K562 (cell line): ENCODE results near the gene SORCS1. TPM values are rescaled to one million over a fixed set of nuclear protein-coding genes. Genes with fewer than 3 reads are reported as not detected.

Experiments used
- ARID1B ChIP-seq: fragments of 450-650 bp; IDR thresholded peaks from 2 replicates; pipeline ENCODE4 v1.6.1; 2016; ENCODE audit warnings: antibody characterized with exemption, mild to moderate bottlenecking, inconsistent platforms
- BCOR ChIP-seq: fragments of 450-650 bp; IDR thresholded peaks from 2 replicates; pipeline ENCODE4 v1.6.1; 2016
- ESRRA ChIP-seq: fragments of 450-650 bp; IDR thresholded peaks from 2 replicates; pipeline ENCODE4 v1.6.1; 2014; ENCODE audit warnings: low read depth, mild to moderate bottlenecking, moderate library complexity, borderline replicate concordance
- FOXK2 ChIP-seq, 2 experiments: fragments of 450-650 bp; IDR thresholded peaks in 1 of 2; conservative IDR thresholded peaks in 1 of 2; 2 replicates each; pipeline ENCODE4 v1.6.1; 2016; ENCODE audit warnings: low read depth in 2 of 2, mild to moderate bottlenecking in 1 of 2
- GABPB1 ChIP-seq: sonication (generic); formaldehyde crosslinking; IDR thresholded peaks from 2 replicates; pipeline ENCODE4 v1.8.0; 2022; ENCODE audit warnings: mild to moderate bottlenecking, missing genetic modification reagents
- GTF2F1 ChIP-seq: IDR thresholded peaks from 2 replicates; pipeline ENCODE4 v1.6.1; 2011; ENCODE audit warnings: low read depth, low read length, improper control_type of control experiment
- HEY1 ChIP-seq: fragments of 250-450 bp; sonication (Bioruptor Pico); IDR thresholded peaks from 2 replicates; pipeline ENCODE4 v1.5.0; 2020; ENCODE audit warnings: mild to moderate bottlenecking, moderate library complexity, borderline replicate concordance
- HNRNPUL1 ChIP-seq: fragments of 200-400 bp; formaldehyde crosslinking; IDR thresholded peaks from 2 replicates; pipeline ENCODE4 v1.6.1; 2017; ENCODE audit warnings: low read length
- HSF4 ChIP-seq: fragments of 250-450 bp; sonication (Bioruptor Pico); IDR thresholded peaks from 2 replicates; pipeline ENCODE4 v2.1.2; 2022; ENCODE audit warnings: mild to moderate bottlenecking, moderate library complexity, borderline replicate concordance
- KDM4B ChIP-seq, 2 experiments: fragments of 450-650 bp in 1 of 2; sonication (generic) in 1 of 2; IDR thresholded peaks; 2 replicates each; pipeline ENCODE4 v1.6.1; 2016 to 2017; ENCODE audit warnings: borderline replicate concordance in 2 of 2, antibody characterized with exemption in 1 of 2, low read depth in 1 of 2, mild to moderate bottlenecking in 1 of 2
- KLF1 ChIP-seq: fragments of 450-650 bp; IDR thresholded peaks from 2 replicates; pipeline ENCODE4 v1.6.1; 2016; ENCODE audit warnings: missing genetic modification characterization, missing compliant biosample characterization
- LARP7 ChIP-seq: fragments of 450-650 bp; IDR thresholded peaks from 2 replicates; pipeline ENCODE4 v1.6.1; 2016
- MAFK ChIP-seq: IDR thresholded peaks from 2 replicates; pipeline ENCODE4 v1.6.1; 2011; ENCODE audit warnings: low read length, improper control_type of control experiment
- MCM3 ChIP-seq: fragments of 450-650 bp; IDR thresholded peaks from 2 replicates; pipeline ENCODE4 v1.6.1; 2016
- MEIS2 ChIP-seq: fragments of 450-650 bp; IDR thresholded peaks from 2 replicates; pipeline ENCODE4 v1.6.1; 2014; ENCODE audit warnings: mild to moderate bottlenecking; ENCODE audit not compliant: partially characterized antibody
- MIER1 ChIP-seq: fragments of 450-650 bp; IDR thresholded peaks from 2 replicates; pipeline ENCODE4 v1.6.1; 2016; ENCODE audit warnings: antibody characterized with exemption, mild to moderate bottlenecking, low read depth
- NCOA1 ChIP-seq: fragments of 450-650 bp; IDR thresholded peaks from 2 replicates; pipeline ENCODE4 v1.6.1; 2016; ENCODE audit warnings: low read depth
- NFE2 ChIP-seq: IDR thresholded peaks from 2 replicates; pipeline ENCODE4 v1.6.1; 2014; ENCODE audit warnings: antibody characterized with exemption, low read depth
- PHF20 ChIP-seq: fragments of 450-650 bp; IDR thresholded peaks from 2 replicates; pipeline ENCODE4 v1.6.1; 2018; ENCODE audit not compliant: partially characterized antibody
- POLR2AphosphoS2 ChIP-seq: IDR thresholded peaks from 2 replicates; pipeline ENCODE4 v1.6.1; 2012; ENCODE audit warnings: low read length, improper control_type of control experiment
- PTRF ChIP-seq: fragments of 450-650 bp; IDR thresholded peaks from 2 replicates; pipeline ENCODE4 v1.6.1; 2016; ENCODE audit warnings: mild to moderate bottlenecking, missing genetic modification characterization, missing compliant biosample characterization
- RBM25 ChIP-seq: fragments of 200-400 bp; formaldehyde crosslinking; IDR thresholded peaks from 2 replicates; pipeline ENCODE4 v1.6.1; 2018; ENCODE audit warnings: low read length, low read depth, moderate library complexity; ENCODE audit not compliant: severe bottlenecking
- RHOXF2B ChIP-seq: fragments of 250-450 bp; sonication (Bioruptor Pico); conservative IDR thresholded peaks from 2 replicates; pipeline ENCODE4 v1.5.1; 2021
- RNF219 ChIP-seq: fragments of 250-450 bp; sonication (Bioruptor Pico); IDR thresholded peaks from 2 replicates; pipeline ENCODE4 v1.5.0; 2022; ENCODE audit warnings: mild to moderate bottlenecking
- SIX5 ChIP-seq, 2 experiments: IDR thresholded peaks; 2 replicates each; pipeline ENCODE4 v1.6.1; 2011; ENCODE audit warnings: low read length in 2 of 2, borderline replicate concordance in 1 of 2, low read depth in 1 of 2, mild to moderate bottlenecking in 1 of 2, moderate library complexity in 1 of 2; ENCODE audit not compliant: insufficient read depth in 1 of 2
- SRF ChIP-seq, 2 experiments: fragments of 250-450, 450-650 bp in 1 of 2; sonication (Bioruptor Pico) in 1 of 2; sonication (generic) in 1 of 2; formaldehyde crosslinking; IDR thresholded peaks; 2 replicates each; pipeline versions ENCODE4 v1.5.0 to v1.5.1; 2020 to 2022; ENCODE audit warnings: mild to moderate bottlenecking in 1 of 2, missing genetic modification reagents in 1 of 2
- TAF9B ChIP-seq: fragments of 450-650 bp; IDR thresholded peaks from 2 replicates; pipeline ENCODE4 v1.6.1; 2018; ENCODE audit warnings: mild to moderate bottlenecking; ENCODE audit not compliant: partially characterized antibody
- TCFL5 ChIP-seq: fragments of 250-450 bp; sonication (Bioruptor Pico); conservative IDR thresholded peaks from 2 replicates; pipeline ENCODE4 v1.6.1; 2021; ENCODE audit warnings: mild to moderate bottlenecking, moderate library complexity, matching md5 sums
- ZKSCAN1 ChIP-seq: fragments of 150-350 bp; IDR thresholded peaks from 2 replicates; pipeline ENCODE4 v1.6.1; 2016; ENCODE audit warnings: low read depth, low read length
- ZNF143 ChIP-seq: sonication (generic); formaldehyde crosslinking; IDR thresholded peaks from 2 replicates; pipeline ENCODE4 v1.9.0; 2022; ENCODE audit warnings: mild to moderate bottlenecking, missing genetic modification reagents
- polyA plus RNA-seq, 8 experiments: library from polyadenylated mRNA; depleted of rRNA in 4 of 8; stranded (reverse) in 5 of 8; unstranded in 3 of 8; fragments of >200 nt; fragmentation: Nextera tagmentation in 2 of 8; fragmentation: Illumina TruSeq in 1 of 8; extraction: Ambion mirVana in 2 of 8; extraction: Trizol in 1 of 8; gene quantifications; 2 replicates each; pipeline versions ENCODE4 v1.2.1 to v1.2.3, GENCODE V29; 2011 to 2014; ENCODE audit warnings: inconsistent platforms in 1 of 8, missing spikeins in 1 of 8
- total RNA-seq, 7 experiments: library from RNA; depleted of rRNA in 6 of 7; stranded (reverse); fragments of >200 nt in 6 of 7; fragmentation: Illumina TruSeq in 2 of 7; extraction: Trizol in 2 of 7; gene quantifications; 2 replicates each; pipeline versions ENCODE4 v1.2.1 to v1.2.3, GENCODE V29; 2011 to 2021; ENCODE audit warnings: low replicate concordance in 1 of 7
- TF ChIP-seq, protein P1 (sequence below): fragments of 450-650 bp; IDR thresholded peaks from 2 replicates; pipeline ENCODE4 v1.6.1; 2017; ENCODE audit warnings: mild to moderate bottlenecking, moderate library complexity

Gene SORCS1
- total and polyA plus RNA-seq, 9 of the 15 experiments (the other 6 are each of a cell fraction or from before 2014, with no cell fraction given) = 1.5 to 3.9 (median 2.7) TPM

DNA sequence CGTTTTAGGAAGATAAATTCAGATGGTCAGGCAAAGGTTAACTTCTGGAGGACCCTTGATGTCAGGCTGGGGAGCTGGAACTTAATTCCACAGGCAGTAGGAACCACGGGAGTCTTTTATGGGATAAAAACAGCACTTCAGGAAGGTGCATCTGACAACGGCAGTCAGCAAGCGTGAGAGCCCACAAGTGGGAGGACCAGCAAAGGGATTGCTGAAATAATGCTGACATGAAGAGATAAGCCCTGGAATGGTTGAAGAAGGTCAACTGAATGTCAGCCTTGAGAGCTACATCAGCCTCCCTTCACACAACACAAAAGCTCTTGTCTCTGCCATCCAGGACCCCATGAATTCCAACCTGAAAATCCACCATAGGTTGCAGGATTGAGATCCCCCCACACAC lies 138.8 kb downstream of the SORCS1 start (continued):
- TF ChIP-seq KLF1 (tag) (no peak), MIER1 (no peak), BCOR (no peak), MCM3 (no peak), LARP7 (no peak), TCFL5 (CRISPR knock-in tag) (no peak), ZKSCAN1 (0 out of 2 replicates have a peak, but pooled peaks have one; percentile 17), RBM25 (no peak), ARID1B (peak; percentile 91), HEY1 (CRISPR knock-in tag) (no peak), ESRRA (peak; percentile 99), GABPB1 (CRISPR knock-in tag) (no peak), SIX5 (IDR thresholded peaks at IDR 0.05; ENCODE audit: borderline replicate concordance in 1 of 2, insufficient read depth in 1 of 2, low read depth in 1 of 2, low read length in 2 of 2) (no peak), POLR2AphosphoS2 (no peak), HSF4 (CRISPR knock-in tag) (no peak), KDM4B (IDR thresholded peaks at IDR 0.05; ENCODE audit: borderline replicate concordance in 2 of 2, low read depth in 1 of 2) (no peak), NCOA1 (peak; percentile 62; the same call in 1 of the 2 replicates), GTF2F1 (no peak), PTRF (tag) (no peak), TAF9B (no peak), FOXK2 (conservative IDR thresholded peaks at IDR 0.05 in 1 of 2, IDR thresholded peaks at IDR 0.05 in 1 of 2; ENCODE audit: low read depth in 2 of 2) (no peak), HNRNPUL1 (no peak), MEIS2 (peak; percentile 69), RNF219 (CRISPR knock-in tag) (no peak), ZNF143 (CRISPR knock-in tag) (no peak), MAFK (peak; percentile 77), SRF (CRISPR knock-in tag; IDR thresholded peaks at IDR 0.05) (no peak), PHF20 (no peak), RHOXF2B (CRISPR knock-in tag) (no peak), NFE2 (peak; percentile 53; the same call in 1 of the 2 replicates)
- TF ChIP-seq, protein P1, sequence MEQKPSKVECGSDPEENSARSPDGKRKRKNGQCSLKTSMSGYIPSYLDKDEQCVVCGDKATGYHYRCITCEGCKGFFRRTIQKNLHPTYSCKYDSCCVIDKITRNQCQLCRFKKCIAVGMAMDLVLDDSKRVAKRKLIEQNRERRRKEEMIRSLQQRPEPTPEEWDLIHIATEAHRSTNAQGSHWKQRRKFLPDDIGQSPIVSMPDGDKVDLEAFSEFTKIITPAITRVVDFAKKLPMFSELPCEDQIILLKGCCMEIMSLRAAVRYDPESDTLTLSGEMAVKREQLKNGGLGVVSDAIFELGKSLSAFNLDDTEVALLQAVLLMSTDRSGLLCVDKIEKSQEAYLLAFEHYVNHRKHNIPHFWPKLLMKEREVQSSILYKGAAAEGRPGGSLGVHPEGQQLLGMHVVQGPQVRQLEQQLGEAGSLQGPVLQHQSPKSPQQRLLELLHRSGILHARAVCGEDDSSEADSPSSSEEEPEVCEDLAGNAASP = no peak
